Measurements from ENCODE around the gene GIMAP6. TPM values are rescaled to one million over a fixed set of nuclear protein-coding genes. Genes with fewer than 3 reads are reported as not detected.
A peak's percentile ranks its signal among the peaks of the same experiment; 100 is the strongest.
"Not testable (repeated sequence)": the region's sequence is repeated elsewhere in the genome, so short reads cannot be mapped to it uniquely, and the experiment has no call there.

The GIMAP6 gene
- polyA plus RNA-seq, 4 donors = 3.8 to 28.1 (median 11.0) TPM

DNA sequence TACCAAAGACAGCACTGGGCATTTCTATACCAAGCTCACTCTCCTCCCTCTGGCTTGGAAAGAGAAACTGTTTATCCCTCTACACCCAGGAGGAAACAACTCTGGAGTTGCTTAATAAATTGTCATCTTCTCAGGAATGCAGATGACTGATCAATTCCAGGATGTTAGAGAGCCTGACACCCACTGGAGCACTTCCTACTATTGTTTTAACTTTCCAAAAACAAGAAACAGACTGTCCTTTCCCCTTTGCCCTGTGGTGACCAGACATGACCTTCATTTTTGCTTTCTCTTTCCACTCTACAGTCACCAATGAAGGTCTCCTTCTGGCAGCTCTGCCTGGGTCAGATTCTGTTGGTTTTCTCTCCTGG, 45.4 kb downstream of the GIMAP6 start:
- FAIRE-seq (no peak), DNase-seq (peak in 1 of 2 donors; percentile 12)
- Histone ChIP-seq H3K4me3 (ENCODE audit: low read depth in 1 of 3, low read length in 3 of 3) (no peak overlapping the region), H3K9me3 (ENCODE audit: control insufficient read depth in 2 of 2, insufficient read depth in 1 of 2, low read depth in 1 of 2, low read length in 1 of 2) (no peaks in the 10 kb centered on the region), H3K36me3 (ENCODE audit: control insufficient read depth in 3 of 3, insufficient read depth in 2 of 3, low read depth in 1 of 3, low read length in 3 of 3) (no peaks in the 10 kb centered on the region), H3K4me1 (ENCODE audit: control insufficient read depth in 3 of 3, insufficient read depth in 2 of 3, low read depth in 1 of 3, low read length in 2 of 3) (no peaks in the 10 kb centered on the region), H3K27me3 (ENCODE audit: control insufficient read depth in 3 of 3, insufficient read depth in 3 of 3, low read length in 3 of 3) (no peaks in the 10 kb centered on the region), H3K27ac (ENCODE audit: low read depth in 1 of 3, low read length in 2 of 3) (peak overlapping the region in 1 of 3 donors; percentile 73)

DNA sequence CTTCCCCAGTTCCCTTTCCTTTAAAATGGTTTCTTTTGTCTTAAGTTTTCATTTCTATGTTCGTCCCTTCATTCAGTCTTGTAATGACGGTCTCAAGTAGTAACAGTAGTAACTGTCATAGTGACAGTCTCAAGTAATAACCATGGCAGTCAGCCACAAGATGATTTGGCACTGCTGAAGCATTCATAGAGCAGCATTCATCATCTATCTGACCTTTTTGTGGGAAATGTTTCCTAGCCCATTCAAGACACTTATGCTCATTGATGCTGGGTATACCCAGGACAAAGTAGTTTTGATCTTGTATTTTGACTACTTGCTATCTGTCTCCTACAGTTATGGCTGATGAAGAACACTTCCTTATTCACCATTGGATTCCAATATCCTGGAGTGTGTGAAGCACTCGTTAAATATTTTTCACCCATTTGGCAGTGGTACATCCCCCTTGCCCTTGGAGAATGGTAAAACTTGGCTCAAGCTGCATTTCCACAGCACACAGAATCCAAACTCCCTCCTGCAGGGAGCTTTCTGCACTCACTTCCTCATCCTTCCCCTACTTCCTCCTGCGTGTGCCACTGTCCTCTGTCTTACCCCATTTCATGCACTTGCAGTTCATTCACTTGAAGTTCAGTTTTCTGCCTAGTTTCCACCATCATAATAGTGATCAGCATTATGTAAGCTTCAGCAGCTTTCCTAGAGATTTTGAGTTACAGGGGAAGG, 46.0 kb downstream of the GIMAP6 start:
- H3K9me3 ChIP-seq (ENCODE audit: control insufficient read depth in 2 of 2, insufficient read depth in 1 of 2, low read depth in 1 of 2, low read length in 1 of 2) = no peaks in the 10 kb centered on the region
- FAIRE-seq (no peak), DNase-seq (peak in 1 of 2 donors; percentile 11)
- H3K4me3 ChIP-seq (ENCODE audit: low read depth in 1 of 3, low read length in 3 of 3) = no peak overlapping the region
- no peaks in the 10 kb centered on the region for H3K36me3 ChIP-seq (ENCODE audit: control insufficient read depth in 3 of 3, insufficient read depth in 2 of 3, low read depth in 1 of 3, low read length in 3 of 3)
- H3K27me3 ChIP-seq (ENCODE audit: control insufficient read depth in 3 of 3, insufficient read depth in 3 of 3, low read length in 3 of 3) = no peaks in the 10 kb centered on the region
- 46 to 61% (median 55%) methylated on average over 4 of the region's 4 CpGs for WGBS, 3 donors
- H3K4me1 ChIP-seq (ENCODE audit: control insufficient read depth in 3 of 3, insufficient read depth in 2 of 3, low read depth in 1 of 3, low read length in 2 of 3) = no peaks in the 10 kb centered on the region
- H3K27ac ChIP-seq (ENCODE audit: low read depth in 1 of 3, low read length in 2 of 3) = peak overlapping the region in 1 of 3 donors; percentile 73

DNA sequence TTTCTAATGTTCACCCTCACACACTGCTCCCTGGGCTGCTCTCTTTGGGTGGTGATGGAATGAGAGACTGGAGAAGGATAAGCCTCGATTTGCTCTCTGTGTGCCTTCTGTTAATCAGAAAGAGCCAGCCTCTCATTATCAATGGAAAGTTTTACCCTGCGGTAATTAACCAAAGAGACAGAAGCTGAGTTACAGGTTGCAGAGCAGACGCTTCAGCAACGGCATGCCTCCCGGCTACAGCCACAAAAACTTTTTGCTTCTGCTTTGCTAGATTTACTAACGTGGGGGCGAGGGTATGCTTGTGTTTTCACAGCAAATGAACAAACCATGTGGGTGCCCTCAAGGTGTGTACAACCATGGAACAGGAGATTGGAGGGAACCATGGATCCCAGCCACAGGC, 47.0 kb downstream of the GIMAP6 start:
- Histone ChIP-seq H3K27ac (ENCODE audit: low read depth in 1 of 3, low read length in 2 of 3) (no peak overlapping the region), H3K4me1 (ENCODE audit: control insufficient read depth in 3 of 3, insufficient read depth in 2 of 3, low read depth in 1 of 3, low read length in 2 of 3) (no peaks in the 10 kb centered on the region), H3K4me3 (ENCODE audit: low read depth in 1 of 3, low read length in 3 of 3) (no peak overlapping the region), H3K9me3 (ENCODE audit: control insufficient read depth in 2 of 2, insufficient read depth in 1 of 2, low read depth in 1 of 2, low read length in 1 of 2) (no peaks in the 10 kb centered on the region), H3K36me3 (ENCODE audit: control insufficient read depth in 3 of 3, insufficient read depth in 2 of 3, low read depth in 1 of 3, low read length in 3 of 3) (no peaks in the 10 kb centered on the region), H3K27me3 (ENCODE audit: control insufficient read depth in 3 of 3, insufficient read depth in 3 of 3, low read length in 3 of 3) (no peaks in the 10 kb centered on the region)
- DNase-seq (no peak), FAIRE-seq (no peak)
- 77 to 80% (median 78%) methylated on average over 7 of the region's 7 CpGs for WGBS, 3 donors

DNA sequence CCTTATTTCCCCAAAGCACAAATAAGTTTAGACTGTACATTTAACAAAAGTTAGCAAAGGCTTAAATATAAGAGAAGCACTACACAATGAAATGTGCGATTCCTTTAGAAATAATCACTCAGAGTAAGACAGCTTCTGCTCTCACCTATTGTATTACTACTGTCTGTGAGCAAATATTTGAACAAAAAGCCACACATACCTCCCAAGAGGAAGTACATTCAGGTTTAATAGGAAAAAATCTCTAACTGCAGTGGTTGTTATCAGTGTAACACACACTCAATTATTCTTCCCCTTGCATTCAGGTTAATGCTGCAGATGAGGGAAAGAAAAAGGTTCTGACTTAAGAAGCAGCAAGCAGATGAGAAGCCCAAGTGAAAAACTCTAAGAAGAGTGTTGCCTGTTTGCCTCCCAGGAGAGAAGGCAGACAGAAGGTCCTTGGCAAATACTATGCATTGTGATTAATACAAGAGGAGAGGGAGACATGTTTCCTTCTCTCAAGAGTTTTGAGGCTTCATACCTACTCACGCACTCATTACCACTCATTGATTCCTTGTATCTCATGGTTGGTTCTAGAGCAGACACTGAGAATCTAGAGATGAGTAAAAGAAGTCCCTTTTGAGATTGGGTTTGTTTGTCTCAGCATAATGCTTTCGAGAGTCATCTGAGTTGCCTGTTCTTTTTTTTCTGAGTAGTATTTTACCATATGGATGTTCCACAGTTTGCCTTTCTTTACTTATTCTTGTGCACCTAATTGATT, 51.4 kb downstream of the GIMAP6 start:
- Histone ChIP-seq H3K27ac (ENCODE audit: low read depth in 1 of 3, low read length in 2 of 3) (no peak overlapping the region), H3K36me3 (ENCODE audit: control insufficient read depth in 3 of 3, insufficient read depth in 2 of 3, low read depth in 1 of 3, low read length in 3 of 3) (no peaks in the 10 kb centered on the region), H3K27me3 (ENCODE audit: control insufficient read depth in 3 of 3, insufficient read depth in 3 of 3, low read length in 3 of 3) (no peaks in the 10 kb centered on the region), H3K4me3 (ENCODE audit: low read depth in 1 of 3, low read length in 3 of 3) (no peak overlapping the region), H3K4me1 (ENCODE audit: control insufficient read depth in 3 of 3, insufficient read depth in 2 of 3, low read depth in 1 of 3, low read length in 2 of 3) (no peaks in the 10 kb centered on the region), H3K9me3 (ENCODE audit: control insufficient read depth in 2 of 2, insufficient read depth in 1 of 2, low read depth in 1 of 2, low read length in 1 of 2) (no peaks in the 10 kb centered on the region)
- DNase-seq (no peak), FAIRE-seq (no peak)
- WGBS, 3 donors = 84 to 89% (median 87%) methylated on average over 3 of the region's 3 CpGs

DNA sequence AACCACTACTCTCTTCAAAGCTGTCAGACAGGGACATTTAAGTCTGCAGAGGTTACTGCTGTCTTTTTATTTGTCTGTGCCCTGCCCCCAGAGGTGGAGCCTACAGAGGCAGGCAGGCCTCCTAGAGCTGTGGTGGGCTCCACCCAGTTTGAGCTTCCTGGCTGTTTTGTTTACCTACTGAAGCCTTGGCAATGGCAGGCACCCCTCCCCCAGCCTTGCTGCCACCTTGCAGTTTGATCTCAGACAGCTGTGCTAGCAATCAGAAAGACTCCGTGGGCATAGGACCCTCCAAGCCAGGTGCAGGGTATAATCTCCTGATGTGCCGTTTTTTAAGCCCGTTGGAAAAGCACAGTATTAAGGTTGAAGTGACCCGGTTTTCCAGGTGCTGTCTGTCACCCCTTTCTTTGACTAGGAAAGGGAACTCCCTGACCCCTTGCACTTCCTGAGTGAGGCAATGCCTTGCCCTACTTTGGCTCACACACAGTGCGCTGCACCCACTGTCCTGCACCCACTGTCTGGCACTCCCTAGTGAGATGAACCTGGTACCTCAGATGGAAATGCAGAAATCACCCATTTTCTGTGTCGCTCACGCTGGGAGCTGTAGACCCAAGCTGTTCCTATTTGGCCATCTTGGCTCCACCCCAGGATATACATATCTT, 52.1 kb downstream of the GIMAP6 start:
- FAIRE-seq; H3K4me1 ChIP-seq (ENCODE audit: control insufficient read depth in 3 of 3, insufficient read depth in 2 of 3, low read depth in 1 of 3, low read length in 2 of 3); H3K36me3 ChIP-seq (ENCODE audit: control insufficient read depth in 3 of 3, insufficient read depth in 2 of 3, low read depth in 1 of 3, low read length in 3 of 3); H3K9me3 ChIP-seq (ENCODE audit: control insufficient read depth in 2 of 2, insufficient read depth in 1 of 2, low read depth in 1 of 2, low read length in 1 of 2); DNase-seq; H3K27me3 ChIP-seq (ENCODE audit: control insufficient read depth in 3 of 3, insufficient read depth in 3 of 3, low read length in 3 of 3); H3K4me3 ChIP-seq (ENCODE audit: low read depth in 1 of 3, low read length in 3 of 3): not testable (repeated sequence)
- H3K27ac ChIP-seq (ENCODE audit: low read depth in 1 of 3, low read length in 2 of 3) = peak overlapping the region in 1 of 3 donors; percentile 16
- 62 to 80% (median 72%) methylated on average over 7 of the region's 7 CpGs for WGBS, 3 donors

Other genes with a start within 250 kb of the GIMAP6 start
- gene GIMAP8, start 181.8 kb downstream of the GIMAP6 start, polyA plus RNA-seq = 10 to 100 TPM in 1 of 4 donors, 1 to 10 TPM in 2, under 1 TPM in 1; 0.67 to 14.0 (median 4.1) TPM
- gene GIMAP7, start 117.5 kb downstream of the GIMAP6 start, polyA plus RNA-seq = 10 to 100 TPM in 3 of 4 donors, 1 to 10 TPM in 1; 3.1 to 31.1 (median 14.0) TPM
- 10 to 100 TPM in 3 of 4 donors, 1 to 10 TPM in 1; 4.2 to 37.8 (median 15.7) TPM for gene GIMAP4, start 65.0 kb downstream of the GIMAP6 start, polyA plus RNA-seq
- 10 to 100 TPM in 1 of 4 donors, 1 to 10 TPM in 3; 3.8 to 14.1 (median 9.2) TPM for gene GIMAP2, start 53.3 kb upstream of the GIMAP6 start, polyA plus RNA-seq
- 1 to 10 TPM in 3 of 4 donors, under 1 TPM in 1; 0.89 to 7.5 (median 3.1) TPM for gene GIMAP1, start 84.2 kb upstream of the GIMAP6 start, polyA plus RNA-seq
- gene GIMAP5, start 105.0 kb upstream of the GIMAP6 start, polyA plus RNA-seq = 10 to 100 TPM in 2 of 4 donors, 1 to 10 TPM in 2; 3.8 to 29.9 (median 13.9) TPM
- gene TMEM176B, start 168.0 kb upstream of the GIMAP6 start, polyA plus RNA-seq = 100 to 1,000 TPM; 152 to 376 (median 212) TPM
- gene TMEM176A, start 168.4 kb upstream of the GIMAP6 start, polyA plus RNA-seq = 100 to 1,000 TPM; 143 to 380 (median 229) TPM
- gene AOC1, start 220.1 kb upstream of the GIMAP6 start, polyA plus RNA-seq = 100 to 1,000 TPM in 3 of 4 donors, 10 to 100 TPM in 1; 72.7 to 325 (median 173) TPM